H9 (cell line): ENCODE data around the gene DMAP1. TPM values are rescaled to one million over a fixed set of nuclear protein-coding genes. Genes with fewer than 3 reads are reported as not detected.

Source experiments
- DNase-seq: peaks from one replicate; pipeline ENCODE4 v3.0.0-alpha.2; 2017
- H2AFZ ChIP-seq: one replicate; pipeline ENCODE4 v1.6.1; 2013; ENCODE audit warnings: mild to moderate bottlenecking, low read length, control low read depth, moderate library complexity
- H2AK5ac ChIP-seq: 2 replicates; pipeline ENCODE4 v1.6.1; 2013; ENCODE audit warnings: low read length, control low read depth, mixed read lengths; ENCODE audit not compliant: insufficient read length
- H2BK120ac ChIP-seq: one replicate; pipeline ENCODE4 v1.6.1; 2013; ENCODE audit warnings: low read depth, mild to moderate bottlenecking, low read length, control low read depth, inconsistent platforms; ENCODE audit not compliant: poor library complexity, severe bottlenecking
- H2BK12ac ChIP-seq: 2 replicates; pipeline ENCODE4 v1.6.1; 2013; ENCODE audit warnings: low read length, control low read depth, mixed read lengths, low read depth; ENCODE audit not compliant: insufficient read length
- H2BK15ac ChIP-seq: 2 replicates; pipeline ENCODE4 v1.6.1; 2013; ENCODE audit warnings: low read depth, low read length, control low read depth
- H2BK20ac ChIP-seq: one replicate; pipeline ENCODE4 v1.6.1; 2013; ENCODE audit warnings: low read depth, mild to moderate bottlenecking, low read length, control low read depth, inconsistent platforms; ENCODE audit not compliant: poor library complexity, severe bottlenecking
- H2BK5ac ChIP-seq: 2 replicates; pipeline ENCODE4 v1.6.1; 2013; ENCODE audit warnings: low read length, control low read depth, mixed read lengths; ENCODE audit not compliant: insufficient read length
- H3K14ac ChIP-seq: 2 replicates; pipeline ENCODE4 v1.6.1; 2013; ENCODE audit warnings: low read length, control low read depth; ENCODE audit not compliant: insufficient read depth
- H3K18ac ChIP-seq: 2 replicates; pipeline ENCODE4 v1.6.1; 2013; ENCODE audit warnings: low read depth, mild to moderate bottlenecking, mixed read lengths, low read length, control low read depth; ENCODE audit not compliant: insufficient read length
- H3K23ac ChIP-seq: 2 replicates; pipeline ENCODE4 v1.6.1; 2013; ENCODE audit warnings: low read length, control low read depth, mixed read lengths, low read depth; ENCODE audit not compliant: insufficient read length
- H3K23me2 ChIP-seq: 2 replicates; pipeline ENCODE4 v1.6.1; 2013; ENCODE audit warnings: low read depth, mild to moderate bottlenecking, mixed read lengths, low read length, control low read depth; ENCODE audit not compliant: insufficient read length, poor library complexity, severe bottlenecking
- H3K27ac ChIP-seq: 2 replicates; pipeline ENCODE4 v1.5.1; 2013; ENCODE audit warnings: low read length, control low read depth, mixed read lengths, low read depth; ENCODE audit not compliant: insufficient read length
- H3K27me3 ChIP-seq: 2 replicates; pipeline ENCODE4 v1.6.1; 2013; ENCODE audit warnings: low read length, control low read depth, inconsistent platforms; ENCODE audit not compliant: insufficient read depth
- H3K4ac ChIP-seq: 2 replicates; pipeline ENCODE4 v1.6.1; 2013; ENCODE audit warnings: low read depth, mild to moderate bottlenecking, control low read depth, inconsistent platforms, low read length, moderate library complexity
- H3K4me1 ChIP-seq: 2 replicates; pipeline ENCODE4 v1.6.1; 2013; ENCODE audit warnings: low read length, control low read depth, inconsistent platforms; ENCODE audit not compliant: insufficient read depth
- H3K4me2 ChIP-seq: 2 replicates; pipeline ENCODE4 v1.6.1; 2013; ENCODE audit warnings: low read length, control low read depth, mixed read lengths; ENCODE audit not compliant: insufficient read length, insufficient read depth
- H3K56ac ChIP-seq: 2 replicates; pipeline ENCODE4 v1.6.1; 2013; ENCODE audit warnings: low read depth, mild to moderate bottlenecking, mixed read lengths, low read length, control low read depth; ENCODE audit not compliant: insufficient read length
- H3K79me1 ChIP-seq: 2 replicates; pipeline ENCODE4 v1.6.1; 2013; ENCODE audit warnings: low read depth, mild to moderate bottlenecking, moderate library complexity, low read length, control low read depth, inconsistent platforms; ENCODE audit not compliant: insufficient read depth, poor library complexity, severe bottlenecking
- H3K79me2 ChIP-seq: 2 replicates; pipeline ENCODE4 v1.6.1; 2013; ENCODE audit warnings: low read length, control low read depth, inconsistent platforms; ENCODE audit not compliant: insufficient read depth
- H3K9ac ChIP-seq: 2 replicates; pipeline ENCODE4 v1.6.1; 2013; ENCODE audit warnings: low read length, control low read depth, mixed read lengths; ENCODE audit not compliant: insufficient read length; ENCODE audit errors: extremely low read depth
- H3K9me3 ChIP-seq: one replicate; pipeline ENCODE4 v1.6.1; 2013; ENCODE audit warnings: low read depth, low read length, inconsistent platforms; ENCODE audit not compliant: control insufficient read depth
- H3T11ph ChIP-seq: one replicate; pipeline ENCODE4 v1.6.1; 2013; ENCODE audit warnings: mild to moderate bottlenecking, low read length, control low read depth, inconsistent platforms
- H4K20me1 ChIP-seq: one replicate; pipeline ENCODE4 v1.6.1; 2013; ENCODE audit not compliant: control insufficient read depth, insufficient read length, insufficient read depth
- H4K5ac ChIP-seq: 2 replicates; pipeline ENCODE4 v1.6.1; 2013; ENCODE audit warnings: low read depth, mild to moderate bottlenecking, mixed read lengths, low read length, control low read depth; ENCODE audit not compliant: insufficient read length
- H4K8ac ChIP-seq: replicated peaks from 2 replicates; pipeline ENCODE4 v1.6.1; 2013; ENCODE audit warnings: low read length, control low read depth, mixed read lengths, low read depth; ENCODE audit not compliant: insufficient read length
- H4K91ac ChIP-seq: 2 replicates; pipeline ENCODE4 v1.6.1; 2013; ENCODE audit warnings: low read depth, mild to moderate bottlenecking, moderate library complexity, mixed read lengths, low read length, control low read depth; ENCODE audit not compliant: insufficient read length
- H3K27ac Mint-ChIP-seq, 3 experiments: 2 replicates in 2 of 3; 3 replicates in 1 of 3; pipeline ENCODE4 v1.8.0; 2020 to 2021; ENCODE audit warnings: mixed read lengths in 3 of 3, mild to moderate bottlenecking in 1 of 3, moderate library complexity in 1 of 3
- H3K27me3 Mint-ChIP-seq: 2 replicates; pipeline ENCODE4 v1.8.0; 2021; ENCODE audit warnings: low read depth, mild to moderate bottlenecking, moderate library complexity, mixed read lengths
- H3K36me3 Mint-ChIP-seq, 3 experiments: 2 replicates in 2 of 3; 3 replicates in 1 of 3; pipeline ENCODE4 v1.8.0; 2020 to 2021; ENCODE audit warnings: low read depth in 3 of 3, mixed read lengths in 3 of 3; ENCODE audit not compliant: insufficient read depth in 1 of 3
- H3K4me1 Mint-ChIP-seq, 2 experiments: 2 replicates each; pipeline ENCODE4 v1.8.0; 2020; ENCODE audit warnings: mixed read lengths in 2 of 2
- H3K4me3 Mint-ChIP-seq, 2 experiments: 2 replicates in 1 of 2; 3 replicates in 1 of 2; pipeline ENCODE4 v1.8.0; 2020 to 2021; ENCODE audit warnings: mild to moderate bottlenecking in 2 of 2, mixed read lengths in 2 of 2, moderate library complexity in 1 of 2
- H3K9me3 Mint-ChIP-seq, 2 experiments: 2 replicates in 1 of 2; 3 replicates in 1 of 2; pipeline ENCODE4 v1.8.0; 2020; ENCODE audit warnings: mild to moderate bottlenecking in 2 of 2, mixed read lengths in 2 of 2, moderate library complexity in 1 of 2
- WGBS: extraction: QIAGEN DNeasy Blood & Tissue Kit; methylation state at CpG from one replicate; pipeline ENCODE4 v1.1.7; 2013; ENCODE audit warnings: missing lambda C conversion rate, low lambda C conversion rate, mixed read lengths; ENCODE audit not compliant: insufficient read length; ENCODE audit errors: extremely low coverage; 5-methylcytosine and 5-hydroxymethylcytosine counted together
- total RNA-seq: library from RNA; stranded (reverse); gene quantifications from 2 replicates; pipeline ENCODE4 v1.2.1, GENCODE V29; 2021
- TF ChIP-seq, protein P1 (sequence below): fragments of 200-600 bp; sonication (generic); conservative IDR thresholded peaks from 3 replicates; pipeline ENCODE4 v1.8.0; 2021; ENCODE audit warnings: antibody characterized with exemption, mild to moderate bottlenecking

Gene DMAP1
- total RNA-seq, 1 experiment from 2014 or later = 55.3 TPM

- Histone ChIP-seq H3T11ph (no peak overlapping the region), H3K79me2 (no peaks in the 10 kb centered on the region), H2BK120ac (no peak overlapping the region), H2AFZ (no peak overlapping the region), H3K23me2 (peaks cover 3% of the 10 kb centered on the region), H3K56ac (no peak overlapping the region), H3K18ac (no peak overlapping the region), H3K23ac (no peak overlapping the region), H2AK5ac (no peak overlapping the region), H3K27me3 (no peaks in the 10 kb centered on the region), H3K79me1 (no peaks in the 10 kb centered on the region), H3K4ac (no peak overlapping the region), H3K4me1 (no peaks in the 10 kb centered on the region), H4K5ac (no peak overlapping the region), H4K8ac (no peak overlapping the region), H2BK15ac (no peak overlapping the region), H3K14ac (no peak overlapping the region), H3K9ac (no peak overlapping the region), H4K91ac (no peak overlapping the region), H3K27ac (no peak overlapping the region), H3K4me2 (no peak overlapping the region), H3K9me3 (no peaks in the 10 kb centered on the region), H2BK20ac (no peak overlapping the region), H2BK5ac (no peak overlapping the region), H4K20me1 (no peaks in the 10 kb centered on the region), H2BK12ac (no peak overlapping the region)
- no peaks in the 10 kb centered on the region for H3K9me3 Mint-ChIP-seq
- peaks cover 7% of the 10 kb centered on the region for H3K27me3 Mint-ChIP-seq
- H3K36me3 Mint-ChIP-seq = peaks cover 4 to 11% (median 7%) of the 10 kb centered on the region in 3 experiments; a peak in 5 of 7 replicates
- no peak for DNase-seq
- TF ChIP-seq, protein P1, sequence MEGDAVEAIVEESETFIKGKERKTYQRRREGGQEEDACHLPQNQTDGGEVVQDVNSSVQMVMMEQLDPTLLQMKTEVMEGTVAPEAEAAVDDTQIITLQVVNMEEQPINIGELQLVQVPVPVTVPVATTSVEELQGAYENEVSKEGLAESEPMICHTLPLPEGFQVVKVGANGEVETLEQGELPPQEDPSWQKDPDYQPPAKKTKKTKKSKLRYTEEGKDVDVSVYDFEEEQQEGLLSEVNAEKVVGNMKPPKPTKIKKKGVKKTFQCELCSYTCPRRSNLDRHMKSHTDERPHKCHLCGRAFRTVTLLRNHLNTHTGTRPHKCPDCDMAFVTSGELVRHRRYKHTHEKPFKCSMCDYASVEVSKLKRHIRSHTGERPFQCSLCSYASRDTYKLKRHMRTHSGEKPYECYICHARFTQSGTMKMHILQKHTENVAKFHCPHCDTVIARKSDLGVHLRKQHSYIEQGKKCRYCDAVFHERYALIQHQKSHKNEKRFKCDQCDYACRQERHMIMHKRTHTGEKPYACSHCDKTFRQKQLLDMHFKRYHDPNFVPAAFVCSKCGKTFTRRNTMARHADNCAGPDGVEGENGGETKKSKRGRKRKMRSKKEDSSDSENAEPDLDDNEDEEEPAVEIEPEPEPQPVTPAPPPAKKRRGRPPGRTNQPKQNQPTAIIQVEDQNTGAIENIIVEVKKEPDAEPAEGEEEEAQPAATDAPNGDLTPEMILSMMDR = no peak
- peaks cover 10 to 15% of the 10 kb centered on the region in 2 experiments for H3K4me1 Mint-ChIP-seq
- no CpG with 5 or more reads among the region's 1 CpG for WGBS
- H3K4me3 Mint-ChIP-seq = no peak overlapping the region
- no peak overlapping the region for H3K27ac Mint-ChIP-seq
Observed at GRCh38 chr1:44210595-44210994, 2.7 kb upstream of the DMAP1 start.
